ENCODE data around the gene CRYGN.

- no peak for TF ChIP-seq CTCF (conservative IDR thresholded peaks at IDR 0.05; ENCODE audit: low read depth in 2 of 2)
- no peak for TF ChIP-seq EZH2phosphoT487 (IDR thresholded peaks at IDR 0.05; ENCODE audit: unreplicated experiment)
- TF ChIP-seq POLR2AphosphoS5 (IDR thresholded peaks at IDR 0.05; ENCODE audit: low read depth) = no peak
- TF ChIP-seq NANOG (IDR thresholded peaks at IDR 0.05; ENCODE audit: borderline replicate concordance) = no peak
These were observed 17.7 kb downstream of the CRYGN start for GRCh38 chr7:151422212-151422611.

All from GM23338 (cell line).